H1 (cell line): ENCODE data around the gene ZNRF3. TPM values are rescaled to one million over a fixed set of nuclear protein-coding genes. Genes with fewer than 3 reads are reported as not detected.

Experiments used
- CTCF ChIA-PET: fragments of 300-600 bp; sonication (Branson Sonifier 250); formaldehyde crosslinking; loops from one replicate; lab custom pipeline; 2021; ENCODE audit not compliant: partially characterized antibody; lab: Charles Lee
- POLR2A ChIA-PET: fragments of 300-600 bp; sonication (Branson Sonifier 250); formaldehyde crosslinking; loops from one replicate; lab custom pipeline; 2021; ENCODE audit warnings: inconsistent platforms; ENCODE audit not compliant: partially characterized antibody; lab: Charles Lee
- DNase-seq, 2 experiments: peaks; one replicate each; pipeline versions ENCODE4 v3.0.0 to v3.0.0-alpha.2; 2010 to 2022; ENCODE audit warnings: low spot score in 2 of 2, low read depth in 1 of 2, mixed read lengths in 1 of 2
- FAIRE-seq: peaks from 2 replicates; lab custom pipeline; 2011; peaks lifted over from hg19 to GRCh38; lab: Jason Lieb, UNC
- H2AFZ ChIP-seq: 2 replicates; pipeline ENCODE4 v1.8.1; 2012; ENCODE audit warnings: low read length, inconsistent platforms
- H2AK5ac ChIP-seq: 2 replicates; pipeline ENCODE4 v1.6.1; 2013; ENCODE audit warnings: low read depth, low read length
- H2BK120ac ChIP-seq: replicated peaks from 2 replicates; pipeline ENCODE3; 2013; ENCODE audit warnings: low read depth, low read length, inconsistent platforms
- H2BK12ac ChIP-seq: 2 replicates; pipeline ENCODE4 v1.6.1; 2013; ENCODE audit warnings: low read depth, low read length
- H2BK15ac ChIP-seq: 2 replicates; pipeline ENCODE4 v1.6.1; 2013; ENCODE audit warnings: low read length
- H2BK20ac ChIP-seq: 2 replicates; pipeline ENCODE4 v1.6.1; 2013; ENCODE audit warnings: low read length
- H2BK5ac ChIP-seq: 2 replicates; pipeline ENCODE4 v1.6.1; 2013; ENCODE audit warnings: low read depth, low read length
- H3K14ac ChIP-seq: 2 replicates; pipeline ENCODE4 v1.6.1; 2013; ENCODE audit warnings: inconsistent platforms; ENCODE audit not compliant: insufficient read length
- H3K18ac ChIP-seq: 2 replicates; pipeline ENCODE4 v1.6.1; 2013; ENCODE audit warnings: low read length; ENCODE audit errors: extremely low read depth
- H3K23ac ChIP-seq: 2 replicates; pipeline ENCODE4 v1.6.1; 2013; ENCODE audit warnings: inconsistent platforms; ENCODE audit not compliant: insufficient read length
- H3K23me2 ChIP-seq: 2 replicates; pipeline ENCODE4 v1.6.1; 2013; ENCODE audit warnings: low read depth, low read length
- H3K27ac ChIP-seq: 2 replicates; pipeline ENCODE4 v1.6.1; 2011; ENCODE audit warnings: low read depth, low read length, inconsistent platforms
- H3K27me3 ChIP-seq, 4 experiments: replicated peaks in 1 of 4; 1 replicate in 1 of 4; 2 replicates in 3 of 4; pipeline versions ENCODE4 v1.6.1 to v1.8.1; 2011 to 2013; ENCODE audit warnings: low read length in 3 of 4, mild to moderate bottlenecking in 3 of 4, inconsistent platforms in 2 of 4, mixed read lengths in 2 of 4, moderate library complexity in 1 of 4; ENCODE audit not compliant: control insufficient read depth in 3 of 4, insufficient read depth in 3 of 4; ENCODE audit errors: extremely low read depth in 1 of 4
- H3K36me3 ChIP-seq, 4 experiments: 2 replicates each; pipeline versions ENCODE4 v1.6.1 to v1.8.1; 2011 to 2013; ENCODE audit warnings: mild to moderate bottlenecking in 4 of 4, low read length in 3 of 4, moderate library complexity in 2 of 4, control low read depth in 1 of 4, inconsistent platforms in 1 of 4; ENCODE audit not compliant: insufficient read depth in 4 of 4, control insufficient read depth in 2 of 4
- H3K4ac ChIP-seq: replicated peaks from 2 replicates; pipeline ENCODE3; 2013; ENCODE audit warnings: low read length, low read depth, mixed read lengths, inconsistent platforms; ENCODE audit not compliant: insufficient read length
- H3K4me1 ChIP-seq, 4 experiments: replicated peaks in 1 of 4; 1 replicate in 1 of 4; 2 replicates in 3 of 4; pipeline versions ENCODE4 v1.6.1 to v1.8.1; 2011 to 2013; ENCODE audit warnings: low read length in 3 of 4, inconsistent platforms in 2 of 4, mixed read lengths in 1 of 4; ENCODE audit not compliant: insufficient read depth in 4 of 4, control insufficient read depth in 3 of 4
- H3K4me2 ChIP-seq, 2 experiments: 2 replicates each; pipeline versions ENCODE4 v1.6.1 to v1.8.1; 2011 to 2013; ENCODE audit warnings: low read depth in 2 of 2, low read length in 2 of 2, control low read depth in 1 of 2, inconsistent platforms in 1 of 2, mild to moderate bottlenecking in 1 of 2; ENCODE audit not compliant: insufficient read depth in 1 of 2
- H3K4me3 ChIP-seq, 4 experiments: fragments of 200-600, 300-600 bp in 1 of 4; sonication (generic), shearing (Covaris generic), sonication (Bioruptor Twin) in 1 of 4; 2 replicates each; pipeline versions ENCODE4 v1.5.1 to v1.8.1; 2011 to 2016; ENCODE audit warnings: low read length in 4 of 4, low read depth in 3 of 4, control low read depth in 2 of 4, inconsistent platforms in 2 of 4, mild to moderate bottlenecking in 2 of 4, mixed read lengths in 1 of 4, moderate library complexity in 1 of 4; ENCODE audit not compliant: insufficient read depth in 2 of 4; ENCODE audit errors: extremely low read depth in 1 of 4
- H3K56ac ChIP-seq: replicated peaks from 2 replicates; pipeline ENCODE3; 2013; ENCODE audit warnings: low read depth, mild to moderate bottlenecking, mixed read lengths, low read length, inconsistent platforms; ENCODE audit not compliant: insufficient read length
- H3K79me1 ChIP-seq: 2 replicates; pipeline ENCODE4 v1.6.1; 2013; ENCODE audit warnings: low read depth, low read length, control low read depth
- H3K79me2 ChIP-seq, 2 experiments: 2 replicates each; pipeline versions ENCODE4 v1.6.1 to v1.8.1; 2012 to 2013; ENCODE audit warnings: low read length in 2 of 2, mild to moderate bottlenecking in 2 of 2, inconsistent platforms in 1 of 2; ENCODE audit not compliant: insufficient read depth in 2 of 2, control insufficient read depth in 1 of 2
- H3K9ac ChIP-seq, 4 experiments: replicated peaks in 1 of 4; 1 replicate in 1 of 4; 2 replicates in 3 of 4; pipeline versions ENCODE4 v1.6.1 to v1.8.1; 2011 to 2013; ENCODE audit warnings: low read depth in 3 of 4, low read length in 3 of 4, control low read depth in 2 of 4, mild to moderate bottlenecking in 2 of 4, moderate library complexity in 2 of 4, inconsistent platforms in 1 of 4; ENCODE audit errors: extremely low read depth in 1 of 4
- H3K9me3 ChIP-seq, 2 experiments: 2 replicates each; pipeline versions ENCODE4 v1.6.1 to v1.8.1; 2012 to 2013; ENCODE audit warnings: mild to moderate bottlenecking in 2 of 2, moderate library complexity in 2 of 2, control low read depth in 1 of 2, inconsistent platforms in 1 of 2, low read depth in 1 of 2, low read length in 1 of 2, mixed read lengths in 1 of 2; ENCODE audit not compliant: insufficient read depth in 2 of 2
- H4K20me1 ChIP-seq, 2 experiments: replicated peaks in 1 of 2; 2 replicates each; pipeline versions ENCODE3 to v1.8.1; 2011 to 2013; ENCODE audit warnings: inconsistent platforms in 2 of 2, low read length in 2 of 2, mild to moderate bottlenecking in 1 of 2; ENCODE audit not compliant: insufficient read depth in 2 of 2, control insufficient read depth in 1 of 2
- H4K5ac ChIP-seq: 2 replicates; pipeline ENCODE4 v1.6.1; 2013; ENCODE audit warnings: low read length, low read depth, mixed read lengths, inconsistent platforms; ENCODE audit not compliant: insufficient read length
- H4K8ac ChIP-seq: 2 replicates; pipeline ENCODE4 v1.8.0; 2013; ENCODE audit warnings: mild to moderate bottlenecking, moderate library complexity, low read length, inconsistent platforms; ENCODE audit not compliant: insufficient read depth; ENCODE audit errors: extremely low read depth
- H4K91ac ChIP-seq: replicated peaks from 2 replicates; pipeline ENCODE3; 2013; ENCODE audit warnings: low read length, mixed read lengths, inconsistent platforms; ENCODE audit not compliant: insufficient read length
- ASH2L ChIP-seq: fragments of 200-600, 300-600 bp; sonication (generic); IDR thresholded peaks from one replicate; pipeline ENCODE4 v1.7.1; 2017; ENCODE audit warnings: low read length
- GTF2F1 ChIP-seq: IDR thresholded peaks from 2 replicates; pipeline ENCODE4 v1.6.1; 2012; ENCODE audit warnings: low read depth, low read length, improper control_type of control experiment, borderline replicate concordance
- KDM5A ChIP-seq: fragments of 200-600 bp; IDR thresholded peaks from 2 replicates; pipeline ENCODE4 v1.7.1; 2012; ENCODE audit warnings: mild to moderate bottlenecking, low read length, inconsistent platforms, mixed read lengths
- NRF1 ChIP-seq: IDR thresholded peaks from 2 replicates; pipeline ENCODE4 v1.6.1; 2011; ENCODE audit warnings: mild to moderate bottlenecking, low read depth, low read length, improper control_type of control experiment
- WGBS, 2 experiments: shearing (Covaris generic) in 1 of 2; methylation state at CpG; one replicate each; pipeline versions ENCODE4 v1.1.6 to v1.1.7; 2013 to 2015; ENCODE audit warnings: low lambda C conversion rate in 2 of 2, mixed read lengths in 2 of 2, inconsistent platforms in 1 of 2, low coverage in 1 of 2, missing lambda C conversion rate in 1 of 2; ENCODE audit not compliant: insufficient replicate concordance in 2 of 2, insufficient coverage in 1 of 2, insufficient read length in 1 of 2; ENCODE audit errors: extremely low coverage in 1 of 2, missing lambda C conversion rate in 1 of 2; 5-methylcytosine and 5-hydroxymethylcytosine counted together
- polyA plus RNA-seq, 7 experiments: library from polyadenylated mRNA; depleted of rRNA in 3 of 7; stranded (reverse) in 5 of 7; unstranded in 2 of 7; fragments of >200 nt in 5 of 7; fragments of 200-250 nt in 2 of 7; gene quantifications; 1 replicate in 5 of 7; 2 replicates in 1 of 7; 4 replicates in 1 of 7; pipeline versions ENCODE4 v1.2.1 to v1.2.3, GENCODE V29; 2011 to 2013; ENCODE audit warnings: missing spikeins in 2 of 7, mixed read lengths in 2 of 7
- total RNA-seq: library from RNA; stranded (reverse); fragmentation: NEBNext Ultra II Directional; extraction: Animal tissue kit (Norgen Biotek cat#: 25700); gene quantifications from 2 replicates; pipeline ENCODE4 v1.2.1, GENCODE V29; 2021

ZNRF3 gene
- total and polyA plus RNA-seq, 2 of the 8 experiments (the other 6 are each of a cell fraction or from before 2014, with no cell fraction given) = 14.1 to 21.7 TPM

DNA sequence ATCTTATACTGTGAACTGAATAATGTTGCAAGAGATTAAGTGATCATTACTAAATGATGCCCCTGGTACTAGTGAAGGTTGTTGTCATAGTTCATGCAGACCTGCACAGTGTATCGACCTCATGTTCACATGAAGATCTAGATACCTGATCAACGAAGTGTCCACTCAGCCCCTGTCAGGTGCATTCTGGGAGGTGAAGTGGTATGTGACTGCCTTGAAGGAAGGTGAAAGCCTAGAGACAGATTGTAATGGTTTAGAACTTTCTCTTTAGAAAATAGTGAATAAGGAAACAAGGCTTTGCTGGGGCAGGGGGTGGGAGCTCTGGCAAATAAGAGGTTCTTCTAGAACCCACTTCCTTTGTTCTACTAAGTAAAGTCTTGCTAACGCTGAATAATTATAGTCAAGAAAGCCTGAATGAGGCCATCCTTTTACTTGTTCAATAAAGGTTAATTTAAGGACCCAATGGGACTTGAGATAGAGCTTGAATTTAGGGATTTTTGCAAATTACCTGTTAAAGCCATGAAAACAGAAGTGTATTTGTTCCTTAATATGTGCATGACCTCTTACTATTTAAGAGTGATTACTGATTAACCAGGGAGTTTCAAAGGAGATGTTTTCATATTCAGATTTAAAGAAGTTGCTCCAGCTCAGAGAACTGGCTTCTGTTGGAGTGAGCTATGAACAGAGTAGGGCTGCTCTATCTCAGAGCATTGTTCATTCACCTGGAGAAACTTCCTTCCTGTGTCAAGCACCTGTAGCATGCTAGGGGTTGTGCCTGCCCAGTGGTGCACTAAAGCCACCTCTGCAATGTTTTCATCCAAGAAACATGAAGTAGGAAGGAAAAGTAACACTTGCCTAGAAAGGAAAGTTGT lies 132.9 kb downstream of the ZNRF3 start:
- ChIA-PET POLR2A (interaction anchor here (1.1 to 3.7 kb wide), 3 partner anchors 11 to 252 kb away, joined by 3 to 16 read pairs (median 7); partner anchors contain the start of genes EWSR1 and RHBDD3), CTCF (interaction anchor here (0.5 to 5.2 kb wide), 6 partner anchors 11 to 52 kb away, joined by 3 to 37 read pairs (median 3); no protein-coding TSS in a partner anchor)
- Histone ChIP-seq H3K23ac (no peak overlapping the region), H3K18ac (no peak overlapping the region), H4K20me1 (peaks cover 0 to 2% of the 10 kb centered on the region in 2 experiments), H3K79me2 (peaks cover 2 to 39% of the 10 kb centered on the region in 2 experiments; a peak in 2 of 4 replicates), H2BK12ac (no peak overlapping the region), H3K79me1 (peaks cover 3% of the 10 kb centered on the region; the same call in 1 of the 2 replicates), H2BK15ac (peak overlapping the region; percentile 67; the same call in 1 of the 2 replicates), H3K23me2 (no peaks in the 10 kb centered on the region), H2BK5ac (no peak overlapping the region), H2BK20ac (no peak overlapping the region), H2AFZ (no peak overlapping the region), H4K8ac (no peak overlapping the region), H3K9ac (no peak overlapping the region), H3K56ac (no peak overlapping the region), H3K27me3 (no peaks in the 10 kb centered on the region; a peak in 1 of 7 replicates), H3K4me3 (no peak overlapping the region), H3K4me1 (peaks cover 2 to 18% (median 8%) of the 10 kb centered on the region in 4 experiments; a peak in 5 of 7 replicates), H3K27ac (no peak overlapping the region), H3K4ac (no peak overlapping the region), H3K4me2 (no peak overlapping the region), H3K14ac (no peak overlapping the region), H3K9me3 (no peaks in the 10 kb centered on the region), H4K5ac (no peak overlapping the region), H4K91ac (no peak overlapping the region), H3K36me3 (peaks cover 0 to 3% (median 0%) of the 10 kb centered on the region in 4 experiments; a peak in 1 of 8 replicates), H2BK120ac (no peak overlapping the region), H2AK5ac (no peak overlapping the region)
- DNase-seq (no peak), FAIRE-seq (no peak)
- 89% methylated on average over 3 of the region's 3 CpGs; no CpG with 5 or more reads in 1 of the 2 experiments for WGBS, 2 experiments
- TF ChIP-seq ASH2L (no peak), GTF2F1 (no peak), NRF1 (no peak), KDM5A (no peak)
